ENCODE results near the gene OAS1.
A peak's percentile ranks its signal among the peaks of the same experiment; 100 is the strongest.
"Not testable (repeated sequence)": the region's sequence is repeated elsewhere in the genome, so short reads cannot be mapped to it uniquely, and the experiment has no call there.

Gene OAS1

GRCh38 chr12:112936927-112937326, 30.2 kb downstream of the OAS1 start:
- DNase-seq (ENCODE audit: low read depth in 2 of 2), result no peak

GRCh38 chr12:112937741-112938719, 31.3 kb downstream of the OAS1 start, which contains the start of gene OAS3:
Gene OAS3, plus strand, starts transcription at chr12:112938474. Its CDS starts 57 bp downstream, at chr12:112938531.
- DNase-seq (ENCODE audit: low read depth in 2 of 2), result peak; percentile 18 to 35

GRCh38 chr12:112938751-112939150, 32.0 kb downstream of the OAS1 start:
- DNase-seq (ENCODE audit: low read depth in 2 of 2), result no peak

- DNase-seq (ENCODE audit: low read depth in 2 of 2), result no peak
Observed at GRCh38 chr12:112939761-112940381, 33.1 kb downstream of the OAS1 start.

- DNase-seq (ENCODE audit: low read depth in 2 of 2), result no peak
Observed at GRCh38 chr12:112941528-112942335, 35.0 kb downstream of the OAS1 start.

- no peak for DNase-seq (ENCODE audit: low read depth in 2 of 2)
Observed at GRCh38 chr12:112942572-112942971, 35.8 kb downstream of the OAS1 start.

- no peak for DNase-seq (ENCODE audit: low read depth in 2 of 2)
Observed at GRCh38 chr12:112944024-112944690, 37.4 kb downstream of the OAS1 start.

GRCh38 chr12:112945515-112945914, 38.8 kb downstream of the OAS1 start:
- no peak for DNase-seq (ENCODE audit: low read depth in 2 of 2)

- DNase-seq (ENCODE audit: low read depth in 2 of 2), result no peak
Observed at GRCh38 chr12:112946236-112947000, 39.7 kb downstream of the OAS1 start.

GRCh38 chr12:112947314-112947713, 40.6 kb downstream of the OAS1 start:
- no peak for DNase-seq (ENCODE audit: low read depth in 2 of 2)

GRCh38 chr12:112947761-112948160, 41.0 kb downstream of the OAS1 start:
- no peak for DNase-seq (ENCODE audit: low read depth in 2 of 2)

- DNase-seq (ENCODE audit: low read depth in 2 of 2), result no peak
Observed at GRCh38 chr12:112948806-112949205, 42.0 kb downstream of the OAS1 start.

- no peak for DNase-seq (ENCODE audit: low read depth in 2 of 2)
Observed at GRCh38 chr12:112950701-112951100, 43.9 kb downstream of the OAS1 start.

GRCh38 chr12:112957125-112957524, 50.4 kb downstream of the OAS1 start:
- DNase-seq (ENCODE audit: low read depth in 2 of 2), result not testable (repeated sequence)

- no peak for DNase-seq (ENCODE audit: low read depth in 2 of 2)
Observed at GRCh38 chr12:112961074-112961473, 54.3 kb downstream of the OAS1 start.

GRCh38 chr12:112961536-112961935, 54.8 kb downstream of the OAS1 start:
- DNase-seq (ENCODE audit: low read depth in 2 of 2), result no peak

GRCh38 chr12:112962561-112962960, 55.8 kb downstream of the OAS1 start:
- no peak for DNase-seq (ENCODE audit: low read depth in 2 of 2)

- no peak for DNase-seq (ENCODE audit: low read depth in 2 of 2)
Observed at GRCh38 chr12:112963227-112963861, 56.6 kb downstream of the OAS1 start.

GRCh38 chr12:112964067-112964670, 57.4 kb downstream of the OAS1 start:
- no peak for DNase-seq (ENCODE audit: low read depth in 2 of 2)

GRCh38 chr12:112964915-112965314, 58.2 kb downstream of the OAS1 start:
- DNase-seq (ENCODE audit: low read depth in 2 of 2), result no peak
